Esophagus muscularis mucosa (tissue), 2 donors: Measurements from ENCODE around the gene FLCN.

Source experiments
- POLR2A ChIP-seq: fragments of 450-650 bp; IDR thresholded peaks from one replicate; pipeline ENCODE4 v1.6.1; 2017; ENCODE audit warnings: antibody characterized with exemption, moderate library complexity, mild to moderate bottlenecking, low read depth
- POLR2AphosphoS5 ChIP-seq, 2 donors: sonication (generic); formaldehyde crosslinking; IDR thresholded peaks; one replicate each; pipeline ENCODE4 v1.6.1; 2017; ENCODE audit warnings: antibody characterized with exemption in 2 of 2

GRCh38 chr17:17177176-17177575, 59.8 kb downstream of the FLCN start:
- no peak for TF ChIP-seq POLR2A
- TF ChIP-seq POLR2AphosphoS5 (IDR thresholded peaks at IDR 0.05): no peak
